Lower lobe of right lung (tissue), 2 donors: Measurements from ENCODE around the gene TMEM17. TPM values are rescaled to one million over a fixed set of nuclear protein-coding genes. Genes with fewer than 3 reads are reported as not detected.

Source experiments
- ATAC-seq, 2 donors: fragments of 200-7000 bp; cut with Tn5 transposase; one replicate each; pipeline ENCODE4 v1.9.1; 2020 to 2022; ENCODE audit warnings: mild to moderate bottlenecking in 2 of 2, moderate library complexity in 2 of 2
- DNase-seq: peaks from one replicate; pipeline ENCODE4 v3.0.0-alpha.2; 2020
- H3K27ac ChIP-seq: fragments of 200-600 bp; one replicate; pipeline ENCODE4 v1.8.0; 2022
- H3K27me3 ChIP-seq: fragments of 200-600 bp; one replicate; pipeline ENCODE4 v1.8.0; 2022; ENCODE audit warnings: low read depth
- H3K36me3 ChIP-seq: fragments of 200-600 bp; one replicate; pipeline ENCODE4 v1.8.0; 2022; ENCODE audit warnings: mild to moderate bottlenecking
- H3K4me1 ChIP-seq: fragments of 200-600 bp; one replicate; pipeline ENCODE4 v1.8.0; 2022
- H3K4me3 ChIP-seq: fragments of 200-600 bp; one replicate; pipeline ENCODE4 v1.8.0; 2022; ENCODE audit warnings: mild to moderate bottlenecking
- H3K9me3 ChIP-seq: fragments of 200-600 bp; one replicate; pipeline ENCODE4 v1.8.0; 2022
- intact Hi-C: fragments of 100-400 bp; cut with DNase I; formaldehyde crosslinking; loops from one replicate; pipeline ENCODE4 v1.11.0; 2022
- total RNA-seq: library from RNA; stranded (reverse); fragmentation: NEBNext Ultra II Directional; extraction: Animal tissue kit (Norgen Biotek cat#: 25700); gene quantifications from one replicate; pipeline ENCODE4 v1.2.1, GENCODE V29; 2021
- TF ChIP-seq, protein P1 (sequence below): fragments of 200-600 bp; IDR thresholded peaks from one replicate; pipeline ENCODE4 v1.8.0; 2022; ENCODE audit warnings: antibody characterized with exemption, mild to moderate bottlenecking
- donor health status: DM: no; HTN: yes; CAD: no; lungs with severe emphysema.

The TMEM17 gene
- total RNA-seq, 1 donor from 2014 or later, result 1.8 TPM

GRCh38 chr2:62485761-62486438 lies 20.1 kb downstream of the TMEM17 start:
- DNase-seq, result no peak
- no peak overlapping the region for H3K4me3 ChIP-seq
- no peaks in the 10 kb centered on the region for H3K9me3 ChIP-seq
- peaks cover 15% of the 10 kb centered on the region for H3K4me1 ChIP-seq
- TF ChIP-seq, protein P1, sequence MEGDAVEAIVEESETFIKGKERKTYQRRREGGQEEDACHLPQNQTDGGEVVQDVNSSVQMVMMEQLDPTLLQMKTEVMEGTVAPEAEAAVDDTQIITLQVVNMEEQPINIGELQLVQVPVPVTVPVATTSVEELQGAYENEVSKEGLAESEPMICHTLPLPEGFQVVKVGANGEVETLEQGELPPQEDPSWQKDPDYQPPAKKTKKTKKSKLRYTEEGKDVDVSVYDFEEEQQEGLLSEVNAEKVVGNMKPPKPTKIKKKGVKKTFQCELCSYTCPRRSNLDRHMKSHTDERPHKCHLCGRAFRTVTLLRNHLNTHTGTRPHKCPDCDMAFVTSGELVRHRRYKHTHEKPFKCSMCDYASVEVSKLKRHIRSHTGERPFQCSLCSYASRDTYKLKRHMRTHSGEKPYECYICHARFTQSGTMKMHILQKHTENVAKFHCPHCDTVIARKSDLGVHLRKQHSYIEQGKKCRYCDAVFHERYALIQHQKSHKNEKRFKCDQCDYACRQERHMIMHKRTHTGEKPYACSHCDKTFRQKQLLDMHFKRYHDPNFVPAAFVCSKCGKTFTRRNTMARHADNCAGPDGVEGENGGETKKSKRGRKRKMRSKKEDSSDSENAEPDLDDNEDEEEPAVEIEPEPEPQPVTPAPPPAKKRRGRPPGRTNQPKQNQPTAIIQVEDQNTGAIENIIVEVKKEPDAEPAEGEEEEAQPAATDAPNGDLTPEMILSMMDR, result no peak
- no peak for ATAC-seq
- no peaks in the 10 kb centered on the region for H3K27me3 ChIP-seq
- no peaks in the 10 kb centered on the region for H3K36me3 ChIP-seq
- H3K27ac ChIP-seq, result no peak overlapping the region
- intact Hi-C loops, result no loop called here

DNA sequence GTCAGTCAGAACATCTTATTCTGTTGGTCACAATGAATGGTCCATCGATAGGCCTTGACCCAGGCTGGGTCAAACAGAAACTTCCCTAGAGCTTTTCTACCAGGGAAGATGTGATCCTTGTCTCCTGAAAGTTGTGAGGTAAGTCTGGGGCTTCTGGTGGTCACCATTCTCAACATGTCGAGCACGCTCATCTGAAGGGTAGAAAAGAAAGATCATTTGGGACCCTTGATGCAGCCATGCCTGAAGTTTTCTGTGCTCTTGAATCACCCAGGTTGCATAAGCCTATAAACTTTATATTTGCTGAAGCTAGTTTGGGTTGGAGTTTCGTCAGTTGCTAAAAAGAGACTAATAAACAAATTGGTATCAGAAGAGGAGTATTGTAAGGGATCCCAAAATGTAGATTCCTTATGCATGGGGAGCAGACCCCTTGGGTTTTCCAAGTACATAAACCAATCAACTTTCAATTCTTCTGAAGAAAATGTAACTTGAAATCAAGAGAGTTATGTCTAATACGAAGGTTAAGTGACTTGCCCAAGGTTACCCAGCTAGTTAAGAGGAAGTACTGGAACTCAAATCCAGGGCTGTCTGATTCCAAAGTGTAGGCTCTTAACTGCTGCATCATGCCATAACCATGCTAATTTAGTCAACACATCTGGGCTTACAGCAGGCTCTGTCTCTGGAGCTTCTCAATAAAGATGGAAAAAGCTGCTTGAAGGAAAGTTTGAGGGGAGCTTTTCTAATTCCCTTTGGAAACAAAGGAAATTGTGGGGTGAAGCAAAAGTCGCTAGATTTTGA lies 23.2 kb downstream of the TMEM17 start:
- Histone ChIP-seq H3K27ac (no peak overlapping the region), H3K27me3 (no peaks in the 10 kb centered on the region), H3K4me1 (peaks cover 26% of the 10 kb centered on the region), H3K9me3 (no peaks in the 10 kb centered on the region), H3K4me3 (no peak overlapping the region), H3K36me3 (no peaks in the 10 kb centered on the region)
- intact Hi-C loops, result no loop called here
- ATAC-seq (no peak), DNase-seq (no peak)
- TF ChIP-seq, protein P1, result no peak

DNA sequence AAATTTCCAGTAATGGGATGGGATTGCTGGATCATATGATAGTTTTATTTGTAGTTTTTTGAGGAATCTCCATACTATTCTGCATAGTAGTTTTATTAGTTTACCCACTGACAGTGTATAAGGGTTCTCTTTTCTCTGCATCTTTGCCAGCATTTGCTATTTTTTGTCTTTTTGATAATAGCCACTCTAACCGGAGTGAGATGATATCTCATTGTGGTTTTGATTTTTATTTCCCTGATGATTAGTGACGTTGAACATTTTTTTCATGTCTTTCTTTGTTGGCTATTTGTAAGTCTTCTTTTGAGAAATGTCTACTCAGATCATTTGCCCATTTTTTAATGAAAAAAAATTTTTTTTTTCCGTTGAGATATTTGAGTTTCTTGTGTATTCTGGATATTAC lies 26.1 kb downstream of the TMEM17 start:
- intact Hi-C loops, result no loop called here
- Histone ChIP-seq H3K4me3 (no peak overlapping the region), H3K27me3 (no peaks in the 10 kb centered on the region), H3K36me3 (no peaks in the 10 kb centered on the region), H3K9me3 (no peaks in the 10 kb centered on the region), H3K27ac (no peak overlapping the region), H3K4me1 (peaks cover 36% of the 10 kb centered on the region)
- ATAC-seq, result no peak
- TF ChIP-seq, protein P1, result no peak
- DNase-seq, result no peak

DNA sequence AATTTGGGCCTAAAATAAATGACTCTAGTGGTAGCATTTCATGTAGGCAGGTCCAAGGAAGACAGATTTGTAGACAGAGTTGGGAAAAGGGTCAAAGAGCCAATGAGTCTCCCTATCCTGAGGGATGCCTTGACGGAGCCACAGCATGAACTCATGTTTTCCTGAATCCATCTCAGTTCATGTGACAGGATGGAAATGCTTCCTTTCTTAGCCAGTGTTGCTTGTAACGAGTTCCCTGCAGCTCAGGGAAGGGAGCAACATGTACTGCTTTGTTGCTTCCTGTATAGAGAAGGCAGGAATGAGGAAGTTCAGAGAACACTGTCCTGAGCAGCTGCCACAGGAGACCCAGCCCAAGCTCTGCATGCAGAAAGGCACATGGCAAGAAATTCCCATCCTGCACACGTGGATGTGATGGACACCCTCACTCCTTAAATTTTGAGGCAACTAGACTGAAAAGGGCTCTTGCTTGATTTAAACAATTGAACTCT lies 27.9 kb downstream of the TMEM17 start:
- TF ChIP-seq, protein P1, result no peak
- intact Hi-C loops, result no loop called here
- no peak for DNase-seq

DNA sequence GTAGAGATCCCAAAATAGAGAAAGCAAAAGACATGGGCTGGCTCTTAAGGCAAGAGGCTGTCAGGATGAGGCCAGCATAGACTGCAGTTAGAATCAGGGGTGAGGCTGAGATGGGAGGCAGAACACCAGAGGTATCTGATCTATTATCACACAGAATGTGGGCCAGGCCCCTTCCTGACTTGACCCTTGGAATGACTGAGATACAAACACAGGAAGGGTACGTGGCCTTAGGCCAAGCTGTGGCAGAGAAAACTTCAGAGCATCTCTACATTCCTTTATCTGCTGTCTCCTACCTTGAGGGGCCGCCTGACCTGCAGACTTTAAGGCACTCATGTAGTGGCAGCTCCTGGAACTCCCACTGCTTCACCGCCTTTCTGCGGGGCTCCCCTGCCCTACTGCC lies 28.4 kb downstream of the TMEM17 start:
- H3K4me1 ChIP-seq, result peaks cover 49% of the 10 kb centered on the region
- intact Hi-C loops, result no loop called here
- no peaks in the 10 kb centered on the region for H3K36me3 ChIP-seq
- no peaks in the 10 kb centered on the region for H3K27me3 ChIP-seq
- DNase-seq (no peak), ATAC-seq (no peak)
- peak overlapping the region; percentile 64 for H3K27ac ChIP-seq
- H3K9me3 ChIP-seq, result no peaks in the 10 kb centered on the region
- H3K4me3 ChIP-seq, result no peak overlapping the region
- TF ChIP-seq, protein P1, result no peak

More for the DNA sequence above, 27.9 kb downstream of the TMEM17 start:
- no peaks in the 10 kb centered on the region for H3K9me3 ChIP-seq
- peak overlapping the region; percentile 64 for H3K27ac ChIP-seq
- no peak overlapping the region for H3K4me3 ChIP-seq
- H3K4me1 ChIP-seq, result peaks cover 48% of the 10 kb centered on the region
- H3K27me3 ChIP-seq, result no peaks in the 10 kb centered on the region
- ATAC-seq, result peak; percentile 73
- H3K36me3 ChIP-seq, result no peaks in the 10 kb centered on the region
